GM12874 (cell line): Measurements from ENCODE around the gene RAB32.

Experiments used
- CTCF ChIP-seq: IDR thresholded peaks from 2 replicates; pipeline ENCODE4 v1.5.1; 2011; ENCODE audit warnings: low read depth, mild to moderate bottlenecking, control low read depth, low read length, moderate library complexity; ENCODE audit not compliant: insufficient read depth

RAB32 gene

GRCh38 chr6:146587459-146587858 lies 43.8 kb downstream of the RAB32 start:
- no peak for TF ChIP-seq CTCF

- TF ChIP-seq CTCF = no peak
Measured at GRCh38 chr6:146590492-146590891, 46.9 kb downstream of the RAB32 start.

GRCh38 chr6:146592451-146592850 lies 48.8 kb downstream of the RAB32 start:
- TF ChIP-seq CTCF = no peak

- TF ChIP-seq CTCF = no peak
Measured at GRCh38 chr6:146593986-146594385, 50.4 kb downstream of the RAB32 start.

- no peak for TF ChIP-seq CTCF
Measured at GRCh38 chr6:146594495-146594894, 50.9 kb downstream of the RAB32 start.

- TF ChIP-seq CTCF = no peak
Measured at GRCh38 chr6:146595972-146596731, 52.5 kb downstream of the RAB32 start.

GRCh38 chr6:146598772-146599405 lies 55.3 kb downstream of the RAB32 start, which contains the start of gene ADGB:
Gene ADGB, plus strand, starts transcription at chr6:146598972. Its CDS starts 69 bp downstream, at chr6:146599041.
- TF ChIP-seq CTCF = no peak
